Mucosa of rectum (tissue), 2 donors: ENCODE data around the gene PPP1R27.

ENCODE experiments used
- H3K27ac ChIP-seq, 2 donors: one replicate each; pipeline ENCODE4 v1.7.0; 2013; ENCODE audit warnings: inconsistent platforms in 2 of 2, low read depth in 2 of 2, low read length in 2 of 2
- H3K27me3 ChIP-seq, 2 donors: one replicate each; pipeline ENCODE4 v1.7.0; 2013; ENCODE audit warnings: low read length in 2 of 2; ENCODE audit not compliant: control insufficient read depth in 2 of 2, insufficient read depth in 2 of 2
- H3K36me3 ChIP-seq, 2 donors: one replicate each; pipeline ENCODE4 v1.7.0; 2013; ENCODE audit warnings: low read length in 2 of 2; ENCODE audit not compliant: control insufficient read depth in 2 of 2, insufficient read depth in 2 of 2
- H3K4me1 ChIP-seq, 2 donors: one replicate each; pipeline ENCODE4 v1.7.0; 2013; ENCODE audit warnings: low read length in 2 of 2, mild to moderate bottlenecking in 1 of 2; ENCODE audit not compliant: control insufficient read depth in 2 of 2, insufficient read depth in 2 of 2
- H3K4me3 ChIP-seq, 2 donors: one replicate each; pipeline ENCODE4 v1.7.0; 2013; ENCODE audit warnings: low read length in 2 of 2
- H3K9ac ChIP-seq, 2 donors: one replicate each; pipeline ENCODE4 v1.7.0; 2013; ENCODE audit warnings: low read length in 2 of 2, low read depth in 1 of 2, mild to moderate bottlenecking in 1 of 2
- H3K9me3 ChIP-seq, 2 donors: one replicate each; pipeline ENCODE4 v1.7.0; 2013; ENCODE audit warnings: low read length in 2 of 2; ENCODE audit not compliant: control insufficient read depth in 2 of 2
- donor health status: healthy.
- donor health status: Normal muscosa, but diverticular disease.

Gene PPP1R27

GRCh38 chr17:81846743-81847689 is 12.2 kb upstream of the PPP1R27 start:
- Histone ChIP-seq H3K36me3 (peaks cover 57 to 65% of the 10 kb centered on the region in 2 donors), H3K4me3 (no peak overlapping the region), H3K27me3 (no peaks in the 10 kb centered on the region), H3K27ac (no peak overlapping the region), H3K9ac (no peak overlapping the region), H3K9me3 (no peaks in the 10 kb centered on the region), H3K4me1 (no peaks in the 10 kb centered on the region)

DNA sequence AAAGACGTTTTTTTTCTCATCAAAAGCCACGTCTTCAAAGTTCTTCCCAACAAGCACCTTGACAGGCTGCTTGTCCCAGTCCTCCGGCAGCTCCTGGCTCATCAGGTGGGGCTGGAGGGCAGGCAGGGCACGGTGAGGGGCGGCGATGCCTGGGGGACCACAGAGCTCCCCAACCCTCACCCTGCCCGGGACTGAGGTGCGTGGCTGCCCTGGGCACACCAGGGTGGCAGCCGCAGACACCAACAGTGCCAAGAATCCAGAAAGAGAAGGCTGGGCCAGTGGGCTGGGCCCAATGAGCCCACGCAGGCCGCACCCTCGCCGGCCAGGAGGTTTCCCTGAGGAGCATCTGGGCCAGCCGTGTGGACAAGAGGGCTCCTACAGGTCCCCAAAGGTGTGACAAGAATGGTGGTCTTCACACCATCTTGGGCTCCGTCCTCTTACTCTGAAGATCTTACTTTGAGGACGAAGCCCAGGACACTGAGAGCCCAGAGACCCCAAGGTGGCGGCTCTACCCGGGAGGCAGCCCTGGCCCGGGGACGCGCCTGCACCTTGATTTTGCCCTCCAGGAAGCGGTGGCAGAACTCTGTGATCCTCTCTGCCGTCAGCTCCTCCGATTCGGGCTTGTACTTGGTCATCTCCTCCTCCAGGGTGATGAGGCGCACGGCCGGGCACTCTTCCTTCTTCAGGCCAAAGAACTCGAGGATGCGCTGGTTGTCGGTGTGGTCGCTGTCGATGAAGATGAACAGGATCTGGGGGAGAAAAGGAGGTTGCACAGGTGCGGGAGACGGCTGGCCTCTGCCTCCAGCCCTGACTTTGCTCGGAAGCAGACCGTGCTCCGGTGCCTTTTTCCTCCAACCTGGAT is 11.3 kb upstream of the PPP1R27 start:
- Histone ChIP-seq H3K36me3 (peaks cover 48 to 57% of the 10 kb centered on the region in 2 donors), H3K4me1 (no peaks in the 10 kb centered on the region), H3K9me3 (no peaks in the 10 kb centered on the region), H3K27ac (no peak overlapping the region), H3K27me3 (no peaks in the 10 kb centered on the region), H3K4me3 (no peak overlapping the region), H3K9ac (no peak overlapping the region)

DNA sequence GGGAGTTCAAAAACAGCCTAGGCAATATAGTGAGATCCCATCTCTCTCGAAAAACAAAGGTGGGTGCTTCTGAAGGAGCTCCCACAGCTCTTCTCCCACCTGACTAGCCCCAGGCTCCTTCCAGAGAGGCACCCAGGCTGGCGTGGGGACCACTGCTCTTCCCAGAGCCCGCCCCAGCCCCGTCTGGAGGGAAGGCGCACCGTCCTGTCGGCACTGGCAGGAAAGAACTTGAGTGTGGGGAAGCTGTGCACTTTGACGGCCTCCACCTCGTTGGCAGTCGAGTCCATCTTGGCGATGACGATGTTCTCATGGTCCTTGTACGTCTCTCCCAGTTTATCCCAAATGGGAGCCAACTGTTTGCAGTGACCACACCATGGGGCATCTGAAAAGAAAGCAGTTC is 10.5 kb upstream of the PPP1R27 start:
- peaks cover 47 to 56% of the 10 kb centered on the region in 2 donors for H3K36me3 ChIP-seq

GRCh38 chr17:81844887-81845286 is 10.0 kb upstream of the PPP1R27 start:
- H3K36me3 ChIP-seq: peaks cover 47 to 56% of the 10 kb centered on the region in 2 donors
- H3K9ac ChIP-seq: no peak overlapping the region
- H3K27ac ChIP-seq: no peak overlapping the region
- no peak overlapping the region for H3K4me3 ChIP-seq
- no peaks in the 10 kb centered on the region for H3K9me3 ChIP-seq
- no peaks in the 10 kb centered on the region for H3K27me3 ChIP-seq
- H3K4me1 ChIP-seq: no peaks in the 10 kb centered on the region

More for the DNA sequence above, 10.5 kb upstream of the PPP1R27 start:
- H3K9me3 ChIP-seq: no peaks in the 10 kb centered on the region
- no peaks in the 10 kb centered on the region for H3K4me1 ChIP-seq
- no peak overlapping the region for H3K27ac ChIP-seq
- no peak overlapping the region for H3K9ac ChIP-seq
- no peak overlapping the region for H3K4me3 ChIP-seq
- no peaks in the 10 kb centered on the region for H3K27me3 ChIP-seq

DNA sequence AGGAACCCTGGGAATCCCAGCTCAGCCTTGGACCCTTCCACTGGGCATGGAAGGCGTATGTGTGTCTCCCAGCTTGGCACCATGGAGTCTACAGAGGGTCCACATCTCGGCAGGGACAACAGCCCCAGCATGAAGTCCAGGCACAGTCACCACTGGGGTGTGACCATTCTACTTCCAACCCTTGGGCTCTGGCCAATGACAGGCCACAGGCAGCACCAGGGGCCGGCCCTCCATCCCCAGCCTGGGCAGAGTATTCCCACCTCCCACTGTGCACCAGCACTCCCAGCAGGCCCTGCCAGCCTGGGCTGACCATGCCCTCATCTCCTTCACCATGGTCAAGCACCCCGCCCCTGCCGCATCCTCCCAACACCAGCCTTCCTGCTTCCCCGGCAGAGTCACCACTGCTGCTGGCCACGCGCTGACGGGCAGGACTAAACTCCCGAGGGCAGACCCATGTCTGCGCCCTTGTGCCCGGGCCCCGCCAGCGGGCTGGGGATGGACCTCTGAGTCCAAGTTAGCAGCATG is 9.5 kb upstream of the PPP1R27 start:
- Histone ChIP-seq H3K4me3 (no peak overlapping the region), H3K9me3 (no peaks in the 10 kb centered on the region), H3K27me3 (no peaks in the 10 kb centered on the region), H3K27ac (no peak overlapping the region), H3K9ac (no peak overlapping the region), H3K36me3 (peaks cover 47 to 56% of the 10 kb centered on the region in 2 donors), H3K4me1 (no peaks in the 10 kb centered on the region)

- H3K27ac ChIP-seq: no peak overlapping the region
- no peaks in the 10 kb centered on the region for H3K9me3 ChIP-seq
- H3K4me1 ChIP-seq: no peaks in the 10 kb centered on the region
- H3K27me3 ChIP-seq: no peaks in the 10 kb centered on the region
- H3K4me3 ChIP-seq: no peak overlapping the region
- peaks cover 47 to 56% of the 10 kb centered on the region in 2 donors for H3K36me3 ChIP-seq
- H3K9ac ChIP-seq: no peak overlapping the region
Measured at GRCh38 chr17:81843713-81844326, 9.0 kb upstream of the PPP1R27 start.

- Histone ChIP-seq H3K27me3 (no peaks in the 10 kb centered on the region), H3K27ac (no peak overlapping the region), H3K4me3 (no peak overlapping the region), H3K9me3 (no peaks in the 10 kb centered on the region), H3K4me1 (no peaks in the 10 kb centered on the region), H3K9ac (no peak overlapping the region), H3K36me3 (peaks cover 47 to 54% of the 10 kb centered on the region in 2 donors)
Measured at GRCh38 chr17:81842725-81843504, 8.1 kb upstream of the PPP1R27 start.

DNA sequence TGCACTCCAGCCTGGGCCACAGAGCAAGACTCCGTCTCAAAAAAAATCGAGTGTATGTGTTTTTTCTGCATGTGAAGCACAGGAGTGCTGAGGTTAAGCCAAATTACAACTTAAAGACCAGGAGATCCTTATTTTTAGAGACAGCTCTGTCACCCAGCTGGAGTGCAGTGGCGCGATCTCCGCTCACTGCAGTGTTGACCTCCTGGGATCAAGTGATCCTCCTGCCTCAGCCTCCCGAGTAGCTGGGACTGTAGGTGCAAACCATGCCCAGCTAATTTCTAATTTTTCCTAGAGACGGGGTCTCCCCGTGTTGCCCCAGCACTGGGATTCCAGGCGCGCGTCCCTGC is 7.5 kb upstream of the PPP1R27 start:
- Histone ChIP-seq H3K9me3 (no peaks in the 10 kb centered on the region), H3K27me3 (no peaks in the 10 kb centered on the region), H3K27ac (no peak overlapping the region), H3K4me3 (no peak overlapping the region), H3K36me3 (peaks cover 46 to 51% of the 10 kb centered on the region in 2 donors), H3K9ac (no peak overlapping the region), H3K4me1 (no peaks in the 10 kb centered on the region)

- H3K36me3 ChIP-seq: peaks cover 41 to 46% of the 10 kb centered on the region in 2 donors
- no peak overlapping the region for H3K27ac ChIP-seq
- H3K4me1 ChIP-seq: no peaks in the 10 kb centered on the region
- H3K9ac ChIP-seq: no peak overlapping the region
- no peaks in the 10 kb centered on the region for H3K27me3 ChIP-seq
- no peaks in the 10 kb centered on the region for H3K9me3 ChIP-seq
- no peak overlapping the region for H3K4me3 ChIP-seq
Measured at GRCh38 chr17:81841866-81842265, 7.0 kb upstream of the PPP1R27 start.
